ENCODE results near the gene DNAH11.

GRCh38 chr7:21910253-21910652 lies 367.4 kb downstream of the DNAH11 start:
- TF ChIP-seq CTCF (IDR thresholded peaks at IDR 0.05), result no peak
- TF ChIP-seq POLR2AphosphoS5 (IDR thresholded peaks at IDR 0.05; ENCODE audit: insufficient read depth in 1 of 2, low read depth in 1 of 2), result no peak

All from vagina (tissue), 2 donors.